ENCODE data around the gene COL24A1. TPM values are rescaled to one million over a fixed set of nuclear protein-coding genes. Genes with fewer than 3 reads are reported as not detected.
"Not testable (repeated sequence)": the region's sequence is repeated elsewhere in the genome, so short reads cannot be mapped to it uniquely, and the experiment has no call there.

The COL24A1 gene
- total and polyA plus RNA-seq, 2 of the 8 experiments (the other 6 are each of a cell fraction or from before 2014, with no cell fraction given), result 0.23 to 1.1 TPM

DNA sequence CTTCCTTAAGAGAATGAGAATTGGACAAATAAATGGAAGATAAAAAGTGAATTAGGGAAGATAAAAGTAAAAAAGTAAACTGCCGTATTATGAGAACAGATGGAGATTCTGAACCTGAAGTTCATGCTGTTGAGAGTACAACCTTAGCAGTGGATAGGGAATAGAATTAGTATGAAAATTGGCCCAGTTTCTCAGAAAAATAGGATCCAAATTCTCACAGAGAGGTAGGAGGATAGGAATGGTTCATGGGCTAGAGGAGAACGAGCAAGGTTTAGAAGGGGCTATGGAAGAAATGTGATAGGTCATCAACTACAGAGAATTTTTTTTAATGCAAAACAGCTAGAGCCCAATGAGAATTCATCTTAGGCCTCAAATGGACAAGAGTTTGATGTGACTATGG lies 42.3 kb downstream of the COL24A1 start (continued):
- TF ChIP-seq RAD21 (IDR thresholded peaks at IDR 0.05 in 1 of 2, conservative IDR thresholded peaks at IDR 0.05 in 1 of 2; ENCODE audit: low read depth in 2 of 2, low read length in 2 of 2) (no peak), SP1 (IDR thresholded peaks at IDR 0.05; ENCODE audit: low read depth, low read length) (no peak), NANOG (IDR thresholded peaks at IDR 0.05; ENCODE audit: insufficient read depth, low read depth, low read length, poor library complexity, severe bottlenecking) (no peak), EP300 (IDR thresholded peaks at IDR 0.05; ENCODE audit: borderline replicate concordance in 1 of 2, low read depth in 2 of 2, low read length in 2 of 2) (no peak), TEAD4 (IDR thresholded peaks at IDR 0.05; ENCODE audit: low read depth, low read length) (no peak)
- TF ChIP-seq, protein P1, sequence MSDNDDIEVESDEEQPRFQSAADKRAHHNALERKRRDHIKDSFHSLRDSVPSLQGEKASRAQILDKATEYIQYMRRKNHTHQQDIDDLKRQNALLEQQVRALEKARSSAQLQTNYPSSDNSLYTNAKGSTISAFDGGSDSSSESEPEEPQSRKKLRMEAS (IDR thresholded peaks at IDR 0.05), result no peak

DNA sequence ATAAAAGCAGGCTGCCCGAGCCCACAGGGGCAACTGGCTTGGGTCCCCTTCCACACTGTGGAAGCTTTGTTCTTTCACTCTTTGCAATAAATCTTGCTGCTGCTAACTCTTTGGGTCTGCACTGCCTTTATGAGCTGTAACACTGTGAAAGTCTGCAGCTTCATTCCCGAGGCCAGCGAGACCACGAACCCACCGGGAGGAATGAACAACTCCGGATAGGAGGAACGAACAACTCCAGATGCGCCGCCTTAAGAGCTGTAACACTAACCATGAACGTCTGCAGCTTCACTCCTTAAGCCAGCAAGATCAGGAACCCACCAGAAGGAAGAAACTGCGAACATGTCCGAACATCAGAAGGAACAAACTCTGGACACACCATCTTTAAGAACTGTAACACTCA lies 45.0 kb downstream of the COL24A1 start:
- H3K23me2 ChIP-seq (ENCODE audit: low read depth, low read length); H2BK5ac ChIP-seq (ENCODE audit: low read depth, low read length); H3K56ac ChIP-seq (replicated peaks; ENCODE audit: insufficient read length, low read depth, low read length); H2AK5ac ChIP-seq (ENCODE audit: low read depth, low read length); H3K9me3 ChIP-seq (ENCODE audit: insufficient read depth in 2 of 2, low read depth in 1 of 2, low read length in 1 of 2); H3K36me3 ChIP-seq (ENCODE audit: control insufficient read depth in 2 of 4, insufficient read depth in 4 of 4, low read length in 3 of 4); H2BK120ac ChIP-seq (replicated peaks; ENCODE audit: low read depth, low read length); H4K5ac ChIP-seq (ENCODE audit: insufficient read length, low read depth, low read length); H2BK12ac ChIP-seq (ENCODE audit: low read depth, low read length); H3K14ac ChIP-seq (ENCODE audit: insufficient read length); H3K79me1 ChIP-seq (ENCODE audit: low read depth, low read length); H3K4me1 ChIP-seq (replicated peaks in 1 of 4; ENCODE audit: control insufficient read depth in 3 of 4, insufficient read depth in 4 of 4, low read length in 3 of 4); H3K27ac ChIP-seq (ENCODE audit: low read depth, low read length); CTCF ChIA-PET (ENCODE audit: partially characterized antibody); H3K23ac ChIP-seq (ENCODE audit: insufficient read length); H3K4ac ChIP-seq (replicated peaks; ENCODE audit: insufficient read length, low read depth, low read length); H2AFZ ChIP-seq (ENCODE audit: low read length); H4K8ac ChIP-seq (ENCODE audit: extremely low read depth, insufficient read depth, low read length); H2BK20ac ChIP-seq (ENCODE audit: low read length); H4K91ac ChIP-seq (replicated peaks; ENCODE audit: insufficient read length, low read length); H2BK15ac ChIP-seq (ENCODE audit: low read length); POLR2A ChIA-PET (ENCODE audit: partially characterized antibody); H3K9ac ChIP-seq (replicated peaks in 1 of 4; ENCODE audit: extremely low read depth in 1 of 4, low read depth in 3 of 4, low read length in 3 of 4); H4K20me1 ChIP-seq (replicated peaks in 1 of 2; ENCODE audit: control insufficient read depth in 1 of 2, insufficient read depth in 2 of 2, low read length in 2 of 2); H3K79me2 ChIP-seq (ENCODE audit: control insufficient read depth in 1 of 2, insufficient read depth in 2 of 2, low read length in 2 of 2); H3K27me3 ChIP-seq (replicated peaks in 1 of 4; ENCODE audit: control insufficient read depth in 3 of 4, extremely low read depth in 1 of 4, insufficient read depth in 3 of 4, low read length in 3 of 4); H3K4me2 ChIP-seq (ENCODE audit: insufficient read depth in 1 of 2, low read depth in 2 of 2, low read length in 2 of 2); H3K4me3 ChIP-seq (ENCODE audit: extremely low read depth in 1 of 4, insufficient read depth in 2 of 4, low read depth in 3 of 4, low read length in 4 of 4); H3K18ac ChIP-seq (ENCODE audit: extremely low read depth, low read length); DNase-seq (ENCODE audit: low read depth in 1 of 2, low spot score in 2 of 2); FAIRE-seq: not testable (repeated sequence)
- 92% methylated on average over 12 of the region's 12 CpGs; no CpG with 5 or more reads in 1 of the 2 experiments for WGBS, 2 experiments (ENCODE audit: extremely low coverage in 1 of 2, insufficient coverage in 1 of 2, insufficient read length in 1 of 2, insufficient replicate concordance in 2 of 2, low coverage in 1 of 2, low lambda C conversion rate in 2 of 2, missing lambda C conversion rate in 1 of 2)

Measured in H1 (cell line).